ENCODE results near the gene ASL. TPM values are rescaled to one million over a fixed set of nuclear protein-coding genes. Genes with fewer than 3 reads are reported as not detected.
"Not testable (repeated sequence)": the region's sequence is repeated elsewhere in the genome, so short reads cannot be mapped to it uniquely, and the experiment has no call there.

Gene ASL
- total RNA-seq, 1 donor from 2014 or later: 27.7 TPM

GRCh38 chr7:66043681-66044497 lies 31.7 kb upstream of the ASL start:
- Mint-ChIP-seq H3K9me3 (ENCODE audit: unreplicated experiment) (peaks cover 8% of the 10 kb centered on the region), H3K27ac (ENCODE audit: unreplicated experiment) (no peak overlapping the region), H3K36me3 (ENCODE audit: low read depth, unreplicated experiment) (no peaks in the 10 kb centered on the region), H3K27me3 (ENCODE audit: low read depth, unreplicated experiment) (peaks cover 2% of the 10 kb centered on the region), H3K4me3 (ENCODE audit: unreplicated experiment) (no peak overlapping the region), H3K4me1 (ENCODE audit: low read depth, unreplicated experiment) (peaks cover 4% of the 10 kb centered on the region)
- peak overlapping the region; percentile 87 for H3K4me2 ChIP-seq (ENCODE audit: low read length)
- DNase-seq (ENCODE audit: low read depth) (peak; percentile 20), FAIRE-seq (no peak)
- no peaks in the 10 kb centered on the region for H3K9me3 ChIP-seq (ENCODE audit: insufficient read depth, low read depth, low read length)
- H3K36me3 ChIP-seq (ENCODE audit: insufficient read depth, low read length): no peaks in the 10 kb centered on the region
- H2AFZ ChIP-seq (ENCODE audit: low read depth, low read length): peak overlapping the region; percentile 96
- no peaks in the 10 kb centered on the region for H3K27me3 ChIP-seq (ENCODE audit: insufficient read depth, low read length)
- H4K20me1 ChIP-seq (ENCODE audit: insufficient read depth, low read length): no peaks in the 10 kb centered on the region
- H3K27ac ChIP-seq (ENCODE audit: low read depth, low read length): no peak overlapping the region
- H3K4me1 ChIP-seq (ENCODE audit: insufficient read depth, low read length): peaks cover 15% of the 10 kb centered on the region
- peak overlapping the region; percentile 48 for H3K4me3 ChIP-seq (ENCODE audit: insufficient read depth, low read depth, low read length)
- H3K9ac ChIP-seq (ENCODE audit: low read length): peak overlapping the region; percentile 71
- H3K79me2 ChIP-seq (ENCODE audit: insufficient read depth, low read length): no peaks in the 10 kb centered on the region
- TF ChIP-seq CTCF (IDR thresholded peaks at IDR 0.05; ENCODE audit: insufficient read depth, low read depth, low read length): no peak
- no peak for TF ChIP-seq EZH2 (IDR thresholded peaks at IDR 0.05; ENCODE audit: insufficient read depth, low read length)

GRCh38 chr7:66044498-66044854 lies 31.1 kb upstream of the ASL start:
- Histone ChIP-seq H3K9ac (ENCODE audit: low read length) (peak overlapping the region; percentile 71), H3K4me3 (ENCODE audit: insufficient read depth, low read depth, low read length) (peak overlapping the region; percentile 48), H2AFZ (ENCODE audit: low read depth, low read length) (peak overlapping the region; percentile 96), H3K4me2 (ENCODE audit: low read length) (peak overlapping the region; percentile 87), H3K4me1 (ENCODE audit: insufficient read depth, low read length) (peaks cover 15% of the 10 kb centered on the region)
- not testable (repeated sequence) for H3K79me2 ChIP-seq (ENCODE audit: insufficient read depth, low read length); H3K9me3 Mint-ChIP-seq (ENCODE audit: unreplicated experiment); H3K27me3 Mint-ChIP-seq (ENCODE audit: low read depth, unreplicated experiment); H3K36me3 Mint-ChIP-seq (ENCODE audit: low read depth, unreplicated experiment); FAIRE-seq; H3K4me1 Mint-ChIP-seq (ENCODE audit: low read depth, unreplicated experiment); H3K27me3 ChIP-seq (ENCODE audit: insufficient read depth, low read length); H3K27ac ChIP-seq (ENCODE audit: low read depth, low read length); H3K4me3 Mint-ChIP-seq (ENCODE audit: unreplicated experiment); H3K27ac Mint-ChIP-seq (ENCODE audit: unreplicated experiment); DNase-seq (ENCODE audit: low read depth); H4K20me1 ChIP-seq (ENCODE audit: insufficient read depth, low read length); H3K36me3 ChIP-seq (ENCODE audit: insufficient read depth, low read length); H3K9me3 ChIP-seq (ENCODE audit: insufficient read depth, low read depth, low read length)

GRCh38 chr7:66047426-66047825 lies 28.2 kb upstream of the ASL start:
- H3K4me3 Mint-ChIP-seq (ENCODE audit: unreplicated experiment): peak overlapping the region; percentile 12
- Histone ChIP-seq H3K27me3 (ENCODE audit: insufficient read depth, low read length) (no peaks in the 10 kb centered on the region), H3K36me3 (ENCODE audit: insufficient read depth, low read length) (no peaks in the 10 kb centered on the region), H4K20me1 (ENCODE audit: insufficient read depth, low read length) (no peaks in the 10 kb centered on the region), H3K27ac (ENCODE audit: low read depth, low read length) (peak overlapping the region; percentile 79), H3K9me3 (ENCODE audit: insufficient read depth, low read depth, low read length) (no peaks in the 10 kb centered on the region), H3K4me1 (ENCODE audit: insufficient read depth, low read length) (peaks cover 23% of the 10 kb centered on the region), H2AFZ (ENCODE audit: low read depth, low read length) (peak overlapping the region; percentile 51), H3K9ac (ENCODE audit: low read length) (peak overlapping the region; percentile 31), H3K79me2 (ENCODE audit: insufficient read depth, low read length) (no peaks in the 10 kb centered on the region), H3K4me2 (ENCODE audit: low read length) (peak overlapping the region; percentile 51), H3K4me3 (ENCODE audit: insufficient read depth, low read depth, low read length) (no peak overlapping the region)
- peak overlapping the region; percentile 82 for H3K27ac Mint-ChIP-seq (ENCODE audit: unreplicated experiment)
- no peak for TF ChIP-seq CTCF (IDR thresholded peaks at IDR 0.05; ENCODE audit: insufficient read depth, low read depth, low read length)
- no peak for TF ChIP-seq EZH2 (IDR thresholded peaks at IDR 0.05; ENCODE audit: insufficient read depth, low read length)
- peaks cover 12% of the 10 kb centered on the region for H3K4me1 Mint-ChIP-seq (ENCODE audit: low read depth, unreplicated experiment)
- peak; percentile 97 for FAIRE-seq
- H3K9me3 Mint-ChIP-seq (ENCODE audit: unreplicated experiment): peaks cover 6% of the 10 kb centered on the region
- peaks cover 2% of the 10 kb centered on the region for H3K27me3 Mint-ChIP-seq (ENCODE audit: low read depth, unreplicated experiment)
- peak; percentile 96 for DNase-seq (ENCODE audit: low read depth)
- no peaks in the 10 kb centered on the region for H3K36me3 Mint-ChIP-seq (ENCODE audit: low read depth, unreplicated experiment)

GRCh38 chr7:66049886-66050285 lies 25.7 kb upstream of the ASL start:
- not testable (repeated sequence) for H3K27me3 ChIP-seq (ENCODE audit: insufficient read depth, low read length); H3K9me3 Mint-ChIP-seq (ENCODE audit: unreplicated experiment); H3K79me2 ChIP-seq (ENCODE audit: insufficient read depth, low read length); H3K27ac ChIP-seq (ENCODE audit: low read depth, low read length); DNase-seq (ENCODE audit: low read depth); H2AFZ ChIP-seq (ENCODE audit: low read depth, low read length); H4K20me1 ChIP-seq (ENCODE audit: insufficient read depth, low read length); H3K27ac Mint-ChIP-seq (ENCODE audit: unreplicated experiment); H3K36me3 ChIP-seq (ENCODE audit: insufficient read depth, low read length); H3K36me3 Mint-ChIP-seq (ENCODE audit: low read depth, unreplicated experiment); H3K4me3 ChIP-seq (ENCODE audit: insufficient read depth, low read depth, low read length); H3K4me3 Mint-ChIP-seq (ENCODE audit: unreplicated experiment); H3K27me3 Mint-ChIP-seq (ENCODE audit: low read depth, unreplicated experiment); H3K9me3 ChIP-seq (ENCODE audit: insufficient read depth, low read depth, low read length); FAIRE-seq; H3K4me2 ChIP-seq (ENCODE audit: low read length); H3K9ac ChIP-seq (ENCODE audit: low read length)
- peaks cover 15% of the 10 kb centered on the region for H3K4me1 Mint-ChIP-seq (ENCODE audit: low read depth, unreplicated experiment)
- H3K4me1 ChIP-seq (ENCODE audit: insufficient read depth, low read length): peaks cover 21% of the 10 kb centered on the region

Data from astrocyte (in vitro differentiated cells and primary cell).